IPS-18a (cell line): ENCODE measurements around the gene RBM23.

Experiments
- H3K27ac ChIP-seq: one replicate; pipeline ENCODE4 v1.5.1; 2013; ENCODE audit warnings: low read length
- H3K27me3 ChIP-seq: one replicate; pipeline ENCODE4 v1.6.1; 2013; ENCODE audit warnings: mild to moderate bottlenecking, low read length; ENCODE audit not compliant: control insufficient read depth, insufficient read depth
- H3K36me3 ChIP-seq: one replicate; pipeline ENCODE4 v1.6.1; 2013; ENCODE audit warnings: low read depth, low read length; ENCODE audit not compliant: control insufficient read depth
- H3K4me1 ChIP-seq: one replicate; pipeline ENCODE4 v1.6.1; 2013; ENCODE audit warnings: low read depth, low read length; ENCODE audit not compliant: control insufficient read depth
- H3K4me3 ChIP-seq: one replicate; pipeline ENCODE4 v1.5.1; 2013; ENCODE audit warnings: low read length
- H3K9ac ChIP-seq: one replicate; pipeline ENCODE4 v1.6.1; 2013; ENCODE audit warnings: mild to moderate bottlenecking, low read length, moderate library complexity
- H3K9me3 ChIP-seq: one replicate; pipeline ENCODE4 v1.6.1; 2013; ENCODE audit warnings: low read depth, low read length; ENCODE audit not compliant: control insufficient read depth

The RBM23 gene

DNA sequence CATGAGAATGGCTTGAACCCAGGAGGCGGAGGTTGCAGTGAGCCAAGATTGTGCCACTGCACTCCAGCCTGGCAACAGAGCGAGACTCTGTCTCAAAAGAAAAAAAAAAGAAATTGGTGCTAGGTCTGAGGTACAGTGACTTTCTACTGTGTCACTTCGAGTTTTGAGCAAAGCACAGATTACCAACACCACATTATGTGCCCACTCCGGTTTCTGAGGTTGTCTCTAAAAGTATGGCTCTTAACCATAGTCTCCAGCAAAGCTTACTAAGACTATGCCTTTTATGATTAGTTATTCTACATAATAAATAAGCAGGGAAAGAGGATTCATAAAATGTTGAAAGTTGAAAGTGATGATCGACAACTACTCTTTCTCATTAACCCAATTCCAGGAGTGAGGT lies 8.0 kb downstream of the RBM23 start:
- Histone ChIP-seq H3K36me3 (peaks cover 38% of the 10 kb centered on the region), H3K4me1 (no peaks in the 10 kb centered on the region), H3K9ac (no peak overlapping the region), H3K27me3 (no peaks in the 10 kb centered on the region), H3K4me3 (no peak overlapping the region), H3K9me3 (no peaks in the 10 kb centered on the region), H3K27ac (no peak overlapping the region)

DNA sequence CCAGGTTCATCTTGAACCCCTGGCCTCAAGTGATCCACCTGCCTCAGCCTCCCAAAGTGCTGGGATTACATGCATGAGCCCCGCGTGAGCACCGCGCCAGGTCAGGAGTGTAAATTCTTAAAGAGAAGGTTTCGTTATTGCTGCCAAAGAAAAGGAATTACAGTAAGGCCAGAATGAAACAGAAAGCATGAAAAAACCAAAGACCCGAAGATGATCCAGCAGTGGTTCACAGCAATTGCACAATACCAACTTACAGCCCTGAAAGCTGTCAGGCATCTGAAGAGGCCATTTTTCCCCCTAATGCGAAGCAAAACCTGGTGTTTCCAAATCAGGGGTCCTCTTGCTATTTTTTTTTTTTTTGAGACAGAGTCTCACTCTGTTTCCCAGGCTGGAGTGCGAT lies 10.3 kb downstream of the RBM23 start:
- H3K4me3 ChIP-seq: no peak overlapping the region
- no peak overlapping the region for H3K9ac ChIP-seq
- H3K9me3 ChIP-seq: no peaks in the 10 kb centered on the region
- H3K27ac ChIP-seq: no peak overlapping the region
- peaks cover 61% of the 10 kb centered on the region for H3K36me3 ChIP-seq
- no peaks in the 10 kb centered on the region for H3K4me1 ChIP-seq
- no peaks in the 10 kb centered on the region for H3K27me3 ChIP-seq

DNA sequence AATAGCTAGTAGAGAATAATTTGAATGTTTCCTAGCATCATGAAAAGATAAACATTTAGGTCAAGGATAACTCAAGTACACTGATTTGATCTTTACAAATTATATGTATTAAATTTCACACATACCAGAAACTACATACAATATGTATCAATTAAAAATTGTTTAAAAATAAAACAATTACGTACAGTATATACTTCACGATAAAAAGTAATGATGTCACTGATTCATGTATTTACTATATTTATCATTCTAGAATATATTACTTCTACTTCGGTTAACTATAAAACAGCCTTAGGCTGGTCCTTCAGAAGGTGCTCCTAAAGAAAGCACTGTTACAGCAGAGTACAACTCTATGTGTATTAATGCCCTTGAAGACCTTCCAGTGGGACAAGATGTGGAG lies 11.5 kb downstream of the RBM23 start:
- Histone ChIP-seq H3K4me1 (no peaks in the 10 kb centered on the region), H3K36me3 (peaks cover 71% of the 10 kb centered on the region), H3K27me3 (no peaks in the 10 kb centered on the region), H3K9me3 (no peaks in the 10 kb centered on the region), H3K4me3 (no peak overlapping the region), H3K9ac (no peak overlapping the region), H3K27ac (no peak overlapping the region)

DNA sequence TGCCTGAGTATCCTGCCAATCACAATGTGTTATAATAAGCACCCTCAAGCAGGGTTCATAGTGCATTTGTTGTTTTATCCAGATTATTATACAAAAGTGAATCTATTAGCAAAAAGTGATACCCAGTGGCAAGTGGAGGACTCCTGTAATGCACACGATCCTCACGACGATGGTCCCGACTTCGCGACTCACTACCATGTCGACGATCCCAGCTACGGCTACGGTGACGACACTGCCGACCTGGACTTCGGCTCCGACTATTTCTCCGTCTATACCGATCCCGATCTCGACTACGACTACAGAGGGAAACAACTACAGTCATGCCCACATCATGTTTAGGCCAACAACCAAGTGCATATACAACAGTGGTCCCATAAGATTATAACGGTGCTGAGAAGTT lies 12.9 kb downstream of the RBM23 start:
- Histone ChIP-seq H3K9me3 (no peaks in the 10 kb centered on the region), H3K36me3 (peaks cover 81% of the 10 kb centered on the region), H3K4me3 (no peak overlapping the region), H3K9ac (no peak overlapping the region), H3K27me3 (no peaks in the 10 kb centered on the region), H3K27ac (no peak overlapping the region), H3K4me1 (no peaks in the 10 kb centered on the region)

DNA sequence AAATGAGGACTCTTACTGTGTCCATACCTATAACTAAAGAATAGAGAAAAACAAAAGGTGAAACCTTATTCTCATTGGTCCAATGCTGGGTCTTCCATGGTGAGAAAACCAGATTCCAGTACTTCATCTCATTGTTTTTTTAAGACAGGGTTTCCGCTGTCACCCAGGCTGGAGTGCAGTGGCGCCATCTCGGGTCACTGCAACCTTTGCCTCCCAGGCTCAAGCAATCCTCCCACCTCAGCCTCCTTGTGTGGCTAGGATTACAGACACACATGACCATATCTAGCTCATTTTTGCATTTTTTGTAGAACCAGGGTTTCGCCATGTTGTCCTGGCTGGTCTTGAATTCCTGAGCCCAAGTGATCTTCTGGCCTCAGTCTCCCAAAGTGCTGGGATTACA lies 13.3 kb downstream of the RBM23 start:
- Histone ChIP-seq H3K9ac (no peak overlapping the region), H3K36me3 (peaks cover 81% of the 10 kb centered on the region)

DNA sequence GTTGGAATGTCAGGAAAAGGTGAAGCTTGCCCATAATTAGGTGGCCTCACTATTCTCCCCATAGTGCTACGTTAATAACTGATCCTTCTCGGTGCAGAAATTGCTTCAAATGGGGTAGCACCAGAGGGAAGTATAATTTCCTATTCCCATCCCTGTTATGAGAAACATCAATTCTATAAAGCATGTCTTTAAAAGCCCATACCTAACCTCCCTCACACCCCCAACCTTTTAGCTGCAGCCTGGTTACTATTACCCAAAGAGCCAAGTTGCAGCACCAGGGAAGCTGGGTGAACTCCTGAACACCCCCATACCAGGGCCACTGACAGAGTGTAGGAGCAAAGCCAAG lies 15.2 kb downstream of the RBM23 start:
- peaks cover 70% of the 10 kb centered on the region for H3K36me3 ChIP-seq
- H3K27ac ChIP-seq: no peak overlapping the region
- H3K9me3 ChIP-seq: no peaks in the 10 kb centered on the region
- peaks cover 11% of the 10 kb centered on the region for H3K4me1 ChIP-seq
- peaks cover 4% of the 10 kb centered on the region for H3K27me3 ChIP-seq
- H3K9ac ChIP-seq: no peak overlapping the region
- no peak overlapping the region for H3K4me3 ChIP-seq

More for the DNA sequence above, 13.3 kb downstream of the RBM23 start:
- H3K9me3 ChIP-seq: no peaks in the 10 kb centered on the region
- no peak overlapping the region for H3K4me3 ChIP-seq
- no peaks in the 10 kb centered on the region for H3K27me3 ChIP-seq
- H3K27ac ChIP-seq: no peak overlapping the region
- no peaks in the 10 kb centered on the region for H3K4me1 ChIP-seq

DNA sequence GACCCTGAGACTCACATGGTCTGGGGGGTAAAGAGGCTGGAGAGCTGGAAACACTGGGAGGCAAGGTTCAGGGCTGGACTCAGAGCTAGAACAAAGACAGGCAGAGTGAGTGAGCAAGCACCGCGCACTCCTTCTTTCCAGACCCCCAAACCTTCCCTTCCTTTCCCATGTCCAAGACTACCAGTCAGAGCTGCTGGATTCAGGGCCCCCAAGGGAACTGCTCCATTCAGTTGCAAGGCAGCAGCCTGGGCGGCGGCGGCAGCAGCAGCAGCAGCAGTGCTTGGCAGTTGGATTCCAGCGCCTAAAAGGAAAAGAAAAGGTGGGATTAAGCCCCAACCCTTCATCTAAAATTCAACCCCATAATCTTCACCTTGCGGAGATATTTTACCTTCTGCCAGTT lies 17.1 kb downstream of the RBM23 start:
- no peak overlapping the region for H3K27ac ChIP-seq
- peaks cover 59% of the 10 kb centered on the region for H3K36me3 ChIP-seq

DNA sequence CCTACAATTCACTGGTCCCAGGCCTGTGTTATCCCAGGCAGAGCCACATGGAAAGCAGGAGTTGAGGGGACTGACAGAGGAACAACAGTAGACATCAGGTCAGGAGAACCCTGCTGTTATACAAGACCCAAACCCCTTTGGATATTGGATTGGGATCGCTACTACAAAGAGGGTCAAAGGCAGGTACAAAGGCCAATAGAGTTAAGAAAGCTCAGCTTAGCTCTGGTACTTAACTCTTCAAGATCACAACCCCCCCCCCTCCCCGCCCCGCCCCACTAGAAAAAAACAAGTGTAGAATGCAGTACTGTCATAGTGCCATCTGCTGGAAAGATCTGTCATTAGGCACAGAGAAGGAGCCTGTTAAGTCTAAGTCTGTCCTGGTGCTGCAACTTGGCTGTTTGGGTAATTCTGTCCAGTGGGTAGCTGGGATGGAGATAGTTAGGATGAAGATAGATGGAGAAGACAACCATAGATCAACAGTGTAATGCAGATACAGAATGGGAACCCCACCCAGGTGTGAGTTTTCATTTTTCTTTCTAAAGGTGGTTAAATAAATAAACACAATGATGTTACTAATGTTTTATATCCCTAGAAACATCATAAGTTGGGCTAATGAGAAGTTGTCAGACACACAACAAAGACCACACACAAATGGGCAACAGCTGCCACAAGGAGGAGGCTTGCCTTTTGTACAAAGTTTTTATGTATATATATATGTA lies 18.7 kb downstream of the RBM23 start:
- H3K9ac ChIP-seq: peak overlapping the region; percentile 8
- H3K36me3 ChIP-seq: peaks cover 44% of the 10 kb centered on the region
- peaks cover 30% of the 10 kb centered on the region for H3K27me3 ChIP-seq
- H3K4me1 ChIP-seq: peaks cover 11% of the 10 kb centered on the region
- H3K27ac ChIP-seq: no peak overlapping the region
- H3K9me3 ChIP-seq: no peaks in the 10 kb centered on the region
- H3K4me3 ChIP-seq: no peak overlapping the region

More for the DNA sequence above, 17.1 kb downstream of the RBM23 start:
- peaks cover 23% of the 10 kb centered on the region for H3K27me3 ChIP-seq
- H3K4me3 ChIP-seq: no peak overlapping the region
- peaks cover 11% of the 10 kb centered on the region for H3K4me1 ChIP-seq
- no peaks in the 10 kb centered on the region for H3K9me3 ChIP-seq
- no peak overlapping the region for H3K9ac ChIP-seq

DNA sequence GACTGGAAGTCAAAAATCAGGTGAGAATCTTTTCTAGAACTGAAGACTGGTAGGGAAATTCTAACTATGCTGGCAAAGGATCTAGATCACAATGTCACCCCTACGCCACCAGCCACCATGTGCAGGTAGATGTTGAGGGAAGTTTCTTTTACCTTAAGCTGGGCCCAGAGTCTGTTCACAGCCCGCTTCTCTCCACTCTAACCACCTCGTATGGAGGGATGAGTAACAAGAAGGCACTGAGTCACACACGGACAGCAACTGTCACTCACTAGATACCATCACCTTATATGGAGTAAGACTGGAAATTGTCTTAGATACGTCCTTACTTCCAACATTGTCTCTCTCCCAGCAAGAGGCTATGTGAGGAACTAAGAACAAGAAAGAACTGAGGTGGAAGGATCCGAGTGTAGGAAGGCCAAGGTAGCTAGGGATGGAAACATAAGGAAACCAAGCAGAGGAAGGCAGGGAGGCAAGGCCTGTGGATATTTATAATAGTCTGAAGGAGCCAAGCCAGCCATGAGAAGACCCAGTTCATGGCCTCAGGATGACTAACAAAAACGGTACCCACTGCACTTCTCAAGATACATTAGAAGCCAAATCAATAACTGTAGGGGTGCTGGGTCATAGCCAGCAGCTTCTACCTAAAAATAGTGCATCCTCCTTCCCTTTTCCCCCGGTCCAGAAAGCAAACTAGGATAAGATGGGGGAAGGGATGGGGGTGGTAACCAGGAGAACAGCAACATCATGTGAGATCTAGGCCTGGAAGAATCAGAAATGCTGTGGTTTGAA lies 20.5 kb downstream of the RBM23 start:
- no peak overlapping the region for H3K9ac ChIP-seq
- H3K9me3 ChIP-seq: no peaks in the 10 kb centered on the region
- peaks cover 27% of the 10 kb centered on the region for H3K36me3 ChIP-seq
- peaks cover 30% of the 10 kb centered on the region for H3K27me3 ChIP-seq
- H3K4me3 ChIP-seq: no peak overlapping the region
- peaks cover 11% of the 10 kb centered on the region for H3K4me1 ChIP-seq
- no peak overlapping the region for H3K27ac ChIP-seq

DNA sequence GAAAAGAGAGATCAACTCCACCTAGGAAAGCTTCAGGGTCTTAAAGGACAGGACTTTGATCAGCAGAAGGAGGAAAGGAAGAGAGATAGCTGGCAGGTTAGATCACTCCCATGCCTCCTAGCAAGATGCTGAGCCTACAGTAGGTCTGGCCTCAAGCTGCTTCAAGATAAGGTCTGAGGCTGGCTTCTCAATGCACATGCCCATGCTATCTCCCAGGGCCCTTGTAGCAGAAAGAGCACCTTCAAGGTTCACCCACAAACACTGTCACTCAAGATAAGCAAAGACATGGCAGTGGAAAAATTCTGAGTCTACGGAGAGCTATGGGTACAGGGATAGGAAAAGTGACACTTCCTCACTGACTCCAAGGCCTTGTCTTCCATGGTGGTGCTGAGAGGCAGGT lies 21.6 kb downstream of the RBM23 start:
- H3K4me1 ChIP-seq: peaks cover 11% of the 10 kb centered on the region
- peaks cover 30% of the 10 kb centered on the region for H3K27me3 ChIP-seq
- no peaks in the 10 kb centered on the region for H3K9me3 ChIP-seq
- no peak overlapping the region for H3K27ac ChIP-seq
- no peak overlapping the region for H3K9ac ChIP-seq
- peaks cover 17% of the 10 kb centered on the region for H3K36me3 ChIP-seq
- H3K4me3 ChIP-seq: no peak overlapping the region

DNA sequence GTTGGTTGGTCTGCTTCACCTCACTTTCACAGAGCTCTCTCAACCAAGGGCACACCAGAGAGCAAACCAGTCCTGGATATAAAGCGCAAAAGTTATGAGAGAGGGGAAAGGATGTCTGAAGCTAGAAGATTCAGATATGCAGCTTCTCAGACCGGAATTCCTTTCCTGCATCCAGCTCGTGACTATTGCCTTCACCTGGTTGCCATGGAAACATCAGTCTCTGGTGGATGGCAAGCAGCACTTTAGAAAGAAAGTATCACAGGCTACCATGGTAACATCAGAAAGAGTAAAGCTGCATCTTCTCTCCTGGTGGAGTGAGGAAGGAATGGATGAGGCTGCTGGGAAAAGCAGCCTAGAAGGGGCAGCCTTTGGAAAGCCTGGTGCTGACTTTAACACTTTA lies 22.2 kb downstream of the RBM23 start:
- Histone ChIP-seq H3K4me1 (peaks cover 11% of the 10 kb centered on the region), H3K36me3 (peaks cover 11% of the 10 kb centered on the region), H3K9me3 (no peaks in the 10 kb centered on the region), H3K27ac (no peak overlapping the region), H3K4me3 (no peak overlapping the region), H3K27me3 (peaks cover 30% of the 10 kb centered on the region), H3K9ac (no peak overlapping the region)

DNA sequence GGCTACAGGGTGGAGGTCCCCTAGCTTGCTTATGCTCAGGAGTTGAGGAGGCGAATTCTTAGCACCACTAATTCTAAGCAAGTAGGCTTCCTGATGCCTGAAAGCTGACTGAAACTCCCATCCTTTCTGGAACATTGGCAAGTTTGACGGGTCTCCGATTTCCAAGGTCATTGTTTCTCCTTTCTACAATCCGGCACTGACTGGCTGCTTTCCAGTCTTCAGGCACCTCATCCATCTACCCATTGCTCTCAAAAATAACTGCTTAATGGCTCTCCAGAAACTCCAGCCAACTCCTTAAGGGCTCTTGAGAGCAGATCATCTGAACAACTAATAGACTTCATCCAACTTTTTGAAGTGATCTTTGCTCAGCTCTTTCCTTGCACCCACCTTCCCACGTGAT lies 22.6 kb downstream of the RBM23 start:
- Histone ChIP-seq H3K36me3 (peaks cover 7% of the 10 kb centered on the region), H3K27me3 (peaks cover 30% of the 10 kb centered on the region), H3K9me3 (no peaks in the 10 kb centered on the region), H3K9ac (no peak overlapping the region), H3K4me1 (peaks cover 11% of the 10 kb centered on the region), H3K27ac (no peak overlapping the region), H3K4me3 (no peak overlapping the region)
